GM21528 (cell line): Measurements from ENCODE around the gene CCDC88B.

ENCODE experiments used
- ATAC-seq: cut with Tn5 transposase; IDR thresholded peaks from one replicate; pipeline ENCODE4 v1.9.1; 2021; ENCODE audit warnings: mild to moderate bottlenecking, moderate library complexity; ENCODE audit not compliant: unreplicated experiment, low FRiP score

CCDC88B gene

GRCh38 chr11:64339754-64340408 is at the start of gene CCDC88B:
Gene CCDC88B (plus strand): TSS chr11:64340204. CDS start chr11:64340267, 63 bp downstream.
- peak; percentile 63 for ATAC-seq

- no peak for ATAC-seq
Measured at GRCh38 chr11:64290352-64291261, 49.4 kb upstream of the CCDC88B start.

- no peak for ATAC-seq
Measured at GRCh38 chr11:64291262-64291751, 48.7 kb upstream of the CCDC88B start, which contains the start of gene KCNK4. Gene KCNK4 (plus strand): TSS chr11:64291302. CDS start chr11:64293019, 1,717 bp downstream.

GRCh38 chr11:64291752-64292459 is 48.1 kb upstream of the CCDC88B start:
- no peak for ATAC-seq

GRCh38 chr11:64292460-64293254 is 47.3 kb upstream of the CCDC88B start:
- no peak for ATAC-seq

GRCh38 chr11:64294774-64295173 is 45.2 kb upstream of the CCDC88B start:
- ATAC-seq = no peak

- ATAC-seq = no peak
Measured at GRCh38 chr11:64295760-64296159, 44.2 kb upstream of the CCDC88B start.

GRCh38 chr11:64296236-64296635 is 43.8 kb upstream of the CCDC88B start:
- ATAC-seq = no peak

- ATAC-seq = no peak
Measured at GRCh38 chr11:64296830-64297698, 42.9 kb upstream of the CCDC88B start.

GRCh38 chr11:64297699-64298358 is 42.2 kb upstream of the CCDC88B start:
- no peak for ATAC-seq

- no peak for ATAC-seq
Measured at GRCh38 chr11:64298966-64299846, 40.8 kb upstream of the CCDC88B start.

GRCh38 chr11:64299847-64300648 is 40.0 kb upstream of the CCDC88B start, which contains the start of gene CATSPERZ:
Gene CATSPERZ (plus strand): TSS chr11:64300358. CDS start chr11:64300411, 53 bp downstream.
- no peak for ATAC-seq

- no peak for ATAC-seq
Measured at GRCh38 chr11:64303109-64304031, 36.6 kb upstream of the CCDC88B start.

GRCh38 chr11:64304032-64304315 is 36.0 kb upstream of the CCDC88B start:
- no peak for ATAC-seq

- peak; percentile 30 for ATAC-seq
Measured at GRCh38 chr11:64304316-64305072, 35.5 kb upstream of the CCDC88B start.
